Measurements from ENCODE around the gene FAM107A.

- TF ChIP-seq ZNF462 (CRISPR knock-in tag; IDR thresholded peaks at IDR 0.05) (no peak), CTCF (conservative IDR thresholded peaks at IDR 0.05; ENCODE audit: low read depth in 2 of 2) (no peak)
Observed at GRCh38 chr3:58625196-58625824, 48.1 kb upstream of the FAM107A start.
